ENCODE measurements around the gene DPP3. TPM values are rescaled to one million over a fixed set of nuclear protein-coding genes. Genes with fewer than 3 reads are reported as not detected.
"Not testable (repeated sequence)": the region's sequence is repeated elsewhere in the genome, so short reads cannot be mapped to it uniquely, and the experiment has no call there.

Gene DPP3
- polyA plus RNA-seq, 4 donors: 7.7 to 22.6 (median 20.6) TPM

- no peak for DNase-seq (ENCODE audit: low read depth in 4 of 4, low spot score in 3 of 4)
These were observed 48.8 kb downstream of the DPP3 start for GRCh38 chr11:66529069-66529468.

GRCh38 chr11:66529655-66530054 lies 49.4 kb downstream of the DPP3 start:
- no peak for DNase-seq (ENCODE audit: low read depth in 4 of 4, low spot score in 3 of 4)

DNA sequence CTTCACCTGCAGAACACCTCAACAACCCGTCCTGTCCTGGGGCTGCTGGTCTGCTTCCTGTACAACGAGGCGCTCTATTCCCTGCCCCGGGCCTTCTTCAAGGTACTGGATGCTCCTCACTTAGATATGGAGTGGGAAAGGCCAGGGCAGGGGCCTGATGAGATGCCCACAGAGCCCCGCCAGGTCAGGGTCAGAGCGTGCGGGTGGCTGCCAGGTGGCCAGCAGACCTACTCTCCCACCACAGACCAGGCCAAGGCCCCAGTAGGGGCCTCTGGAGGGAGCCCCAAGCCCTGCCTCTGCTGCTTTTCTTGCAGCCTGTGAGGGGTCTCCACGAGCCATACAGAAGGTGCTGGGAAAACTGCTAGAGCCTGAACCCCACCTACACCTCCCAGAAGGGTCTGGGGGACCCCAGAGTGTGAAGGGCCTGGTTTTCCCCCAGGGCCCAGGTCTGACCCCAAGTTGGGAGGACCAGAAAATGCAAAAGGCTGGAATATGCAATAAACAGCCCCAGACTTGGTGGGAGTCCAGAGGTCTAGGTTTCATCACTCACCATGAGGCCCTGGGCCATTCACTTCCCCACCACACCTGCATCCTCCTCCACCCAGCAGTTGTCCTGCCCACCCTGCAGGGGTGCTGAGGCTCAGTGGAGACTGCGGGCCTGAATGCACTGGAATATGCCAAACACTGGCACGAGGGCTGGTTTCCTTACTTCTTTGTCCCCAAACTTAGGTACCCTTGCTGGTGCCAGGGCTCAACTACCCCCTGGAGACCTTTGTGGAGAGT lies 50.9 kb downstream of the DPP3 start:
- no peak for DNase-seq (ENCODE audit: low read depth in 4 of 4, low spot score in 3 of 4)

GRCh38 chr11:66531841-66532240 lies 51.6 kb downstream of the DPP3 start:
- no peak for DNase-seq (ENCODE audit: low read depth in 4 of 4, low spot score in 3 of 4)

- DNase-seq (ENCODE audit: low read depth in 4 of 4, low spot score in 3 of 4): no peak
These were observed 52.5 kb downstream of the DPP3 start for GRCh38 chr11:66532784-66533183.

GRCh38 chr11:66539170-66539869 lies 59.1 kb downstream of the DPP3 start:
- no peak for DNase-seq (ENCODE audit: low read depth in 4 of 4, low spot score in 3 of 4)

- DNase-seq (ENCODE audit: low read depth in 4 of 4, low spot score in 3 of 4): no peak
These were observed 59.6 kb downstream of the DPP3 start for GRCh38 chr11:66539870-66540213.

DNA sequence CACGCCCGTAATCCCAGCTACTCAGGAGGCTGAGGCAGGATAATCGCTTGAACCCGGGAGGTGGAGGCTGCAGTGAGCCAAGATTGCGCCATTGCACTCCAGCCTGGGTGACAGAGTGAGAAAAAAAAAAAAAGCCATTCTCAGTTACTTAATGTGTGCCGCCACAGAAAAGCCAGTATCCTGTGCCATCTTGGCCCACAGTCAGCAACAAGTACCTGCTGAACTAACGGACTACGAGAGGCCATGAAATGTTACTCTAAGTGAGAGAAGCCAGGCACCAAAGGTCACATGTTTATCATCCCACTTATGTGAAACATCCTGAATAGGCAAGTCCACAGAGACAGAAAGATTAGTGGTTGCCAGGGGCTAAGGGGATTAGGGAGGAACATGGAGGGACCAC lies 60.4 kb downstream of the DPP3 start:
- not testable (repeated sequence) for DNase-seq (ENCODE audit: low read depth in 4 of 4, low spot score in 3 of 4)

- DNase-seq (ENCODE audit: low read depth in 4 of 4, low spot score in 3 of 4): no peak
These were observed 61.7 kb downstream of the DPP3 start for GRCh38 chr11:66541892-66542291.

GRCh38 chr11:66542362-66542761 lies 62.1 kb downstream of the DPP3 start:
- DNase-seq (ENCODE audit: low read depth in 4 of 4, low spot score in 3 of 4): no peak

DNA sequence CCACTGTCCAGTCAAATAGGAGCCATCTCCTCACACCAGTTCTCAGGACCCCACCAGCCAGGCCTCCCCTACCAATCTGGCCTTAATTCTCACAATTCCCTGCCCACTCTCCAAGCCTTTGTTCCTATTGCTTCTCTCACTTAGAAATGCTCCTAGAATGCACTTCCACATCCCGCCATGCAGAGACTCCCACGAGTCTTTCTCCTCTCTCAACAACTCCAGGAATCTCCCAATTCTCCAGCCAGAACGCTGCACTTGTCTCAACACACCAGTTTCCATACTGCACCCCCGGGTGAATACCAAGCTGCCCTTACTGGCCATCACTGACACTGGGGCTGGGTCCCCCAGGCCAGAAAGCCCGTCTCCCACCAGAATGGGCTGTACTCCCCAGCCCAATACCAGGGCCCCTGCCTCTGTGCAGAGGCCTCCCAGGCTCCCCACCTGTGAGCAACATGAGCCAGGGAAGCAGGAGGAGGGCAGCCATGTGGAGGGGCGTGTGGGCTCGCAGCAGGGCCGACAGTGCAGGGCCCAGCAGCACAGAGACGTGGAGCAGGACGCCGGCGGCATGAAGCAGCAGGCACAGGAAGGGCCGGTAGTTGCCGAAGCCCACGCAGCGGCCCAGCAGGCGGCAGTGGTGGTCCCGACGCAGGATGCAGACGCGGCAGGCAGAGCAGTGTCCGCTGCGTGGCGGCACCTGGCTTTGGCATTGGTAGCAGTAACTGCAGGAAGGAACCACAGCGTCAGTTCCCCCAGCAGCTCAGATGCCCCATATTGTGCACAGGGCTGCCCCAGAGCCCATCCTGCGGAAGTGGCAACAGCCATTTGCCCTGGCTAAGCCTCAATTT lies 63.3 kb downstream of the DPP3 start:
- peak in 2 of 4 donors; percentile 49 to 53 for DNase-seq (ENCODE audit: low read depth in 4 of 4, low spot score in 3 of 4)

- not testable (repeated sequence) for DNase-seq (ENCODE audit: low read depth in 4 of 4, low spot score in 3 of 4)
These were observed 64.7 kb downstream of the DPP3 start for GRCh38 chr11:66544952-66545351.

GRCh38 chr11:66545701-66546367 lies 65.6 kb downstream of the DPP3 start, which contains the start of gene ZDHHC24:
TSS of gene ZDHHC24 (minus strand) at chr11:66546048. CDS start at chr11:66546003, 45 bp downstream.
- DNase-seq (ENCODE audit: low read depth in 4 of 4, low spot score in 3 of 4): peak; percentile 80 to 87 (median 84)

DNA sequence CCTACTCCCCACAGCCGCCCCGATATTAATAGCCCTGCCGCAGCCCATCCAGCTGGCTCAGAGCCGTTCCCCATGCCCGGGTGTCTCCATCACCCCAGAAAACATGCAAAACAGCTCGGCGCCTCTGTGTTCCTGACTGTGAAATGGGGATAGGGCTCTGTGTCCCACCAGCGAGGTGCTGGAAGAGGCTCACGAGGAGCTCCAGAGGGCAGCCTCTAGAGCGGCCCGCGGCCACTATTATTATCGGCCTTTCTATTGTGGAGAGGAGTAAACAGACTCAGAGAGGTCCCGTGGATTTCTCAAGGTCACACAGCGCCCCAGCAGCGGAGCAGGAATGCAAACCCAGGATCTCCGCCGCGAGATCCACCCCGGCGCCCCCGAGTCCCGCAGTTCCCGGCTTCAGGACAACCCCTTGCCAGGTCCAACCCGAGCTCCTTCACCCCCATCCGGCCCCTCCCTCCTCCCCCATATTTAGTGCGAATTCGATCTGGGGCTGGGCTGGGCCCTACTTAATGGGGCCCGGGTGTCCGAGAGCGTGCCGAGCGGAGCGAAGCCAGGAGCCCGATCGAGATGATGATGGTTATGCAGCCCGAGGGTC lies 66.2 kb downstream of the DPP3 start, which contains the start of gene ACTN3:
Gene ACTN3, plus strand, starts transcription at position 536 of the 598 bp plus-strand sequence. Its CDS starts 35 bp downstream, at position 571.
- DNase-seq (ENCODE audit: low read depth in 4 of 4, low spot score in 3 of 4): no peak

GRCh38 chr11:66546966-66547661 lies 66.9 kb downstream of the DPP3 start:
- no peak for DNase-seq (ENCODE audit: low read depth in 4 of 4, low spot score in 3 of 4)

DNA sequence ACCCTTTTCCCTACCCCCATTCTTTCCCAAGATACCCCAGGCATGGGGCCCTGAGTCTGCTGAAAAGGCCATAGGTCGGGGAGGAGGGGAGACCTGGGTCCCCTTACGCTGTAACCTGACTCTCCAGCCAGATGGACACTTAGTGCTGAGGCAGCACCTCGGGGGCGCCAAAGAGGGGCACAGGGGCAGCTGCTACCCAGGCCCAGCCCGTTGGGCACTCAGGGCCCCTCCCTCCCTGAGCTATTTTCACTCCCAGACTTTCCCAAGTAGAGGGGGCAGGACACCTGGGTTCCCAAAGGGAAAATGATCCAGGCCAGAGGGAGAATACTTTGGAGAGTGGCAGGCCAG lies 67.4 kb downstream of the DPP3 start:
- DNase-seq (ENCODE audit: low read depth in 4 of 4, low spot score in 3 of 4): no peak

GRCh38 chr11:66548041-66548440 lies 67.8 kb downstream of the DPP3 start:
- no peak for DNase-seq (ENCODE audit: low read depth in 4 of 4, low spot score in 3 of 4)

- no peak for DNase-seq (ENCODE audit: low read depth in 4 of 4, low spot score in 3 of 4)
These were observed 68.8 kb downstream of the DPP3 start for GRCh38 chr11:66548774-66549630.

- no peak for DNase-seq (ENCODE audit: low read depth in 4 of 4, low spot score in 3 of 4)
These were observed 69.5 kb downstream of the DPP3 start for GRCh38 chr11:66549696-66550095.
